Prostate gland (tissue), 2 donors: ENCODE results near the gene GUCY1A2. TPM values are rescaled to one million over a fixed set of nuclear protein-coding genes. Genes with fewer than 3 reads are reported as not detected.

Experiments used
- DNase-seq: peaks from one replicate; pipeline ENCODE4 v3.0.0-alpha.2; 2019; ENCODE audit warnings: low spot score
- H3K27ac ChIP-seq, 2 donors: fragments of 200-600 bp; sonication (generic); 2 replicates each; pipeline ENCODE4 v1.5.1; 2017 to 2019
- H3K27me3 ChIP-seq: fragments of 200-600 bp; sonication (generic); replicated peaks from 2 replicates; pipeline ENCODE4 v1.5.1; 2019; ENCODE audit not compliant: insufficient read depth
- H3K36me3 ChIP-seq, 2 donors: fragments of 200-600 bp; sonication (generic); 1 replicate in 1 of 2; 2 replicates in 1 of 2; pipeline versions ENCODE4 v1.5.1 to v1.8.1; 2017 to 2019
- H3K4me1 ChIP-seq: fragments of 200-600 bp; sonication (generic); replicated peaks from 2 replicates; pipeline ENCODE4 v1.5.1; 2019
- H3K4me3 ChIP-seq, 2 donors: fragments of 200-600 bp; sonication (generic); 2 replicates each; pipeline ENCODE4 v1.5.1; 2017 to 2019
- H3K9me3 ChIP-seq: fragments of 200-600 bp; sonication (generic); 2 replicates; pipeline ENCODE4 v1.5.1; 2017
- CTCF ChIP-seq, 4 experiments: fragments of 200-600 bp in 2 of 4; fragments of 450-650 bp in 2 of 4; sonication (generic) in 2 of 4; IDR thresholded peaks; 1 replicate in 3 of 4; 2 replicates in 1 of 4; pipeline ENCODE4 v1.5.1; 2016 to 2019; ENCODE audit warnings: antibody characterized with exemption in 4 of 4, mild to moderate bottlenecking in 2 of 4, moderate library complexity in 2 of 4
- POLR2A ChIP-seq: fragments of 450-650 bp; IDR thresholded peaks from one replicate; pipeline ENCODE4 v1.6.1; 2016; ENCODE audit warnings: antibody characterized with exemption, mild to moderate bottlenecking
- POLR2AphosphoS5 ChIP-seq: sonication (generic); formaldehyde crosslinking; IDR thresholded peaks from one replicate; pipeline ENCODE4 v1.6.1; 2017; ENCODE audit warnings: antibody characterized with exemption
- WGBS: methylation state at CpG from one replicate; pipeline ENCODE4 v1.1.5; 2018; 5-methylcytosine and 5-hydroxymethylcytosine counted together
- intact Hi-C: fragments of 100-400 bp; cut with DNase I; formaldehyde crosslinking; loops from one replicate; pipeline ENCODE4 v1.14.2; 2022
- total RNA-seq, 2 donors: library from RNA; depleted of rRNA; stranded (reverse); fragments of >200 nt; gene quantifications; one replicate each; pipeline ENCODE4 v1.1.0, GENCODE V29; 2016

The GUCY1A2 gene
- total RNA-seq, 2 donors from 2014 or later = 1.2 to 15.3 TPM

GRCh38 chr11:106748059-106748458, 270.2 kb downstream of the GUCY1A2 start:
- Histone ChIP-seq H3K9me3 (no peaks in the 10 kb centered on the region), H3K27ac (no peak overlapping the region), H3K36me3 (no peaks in the 10 kb centered on the region), H3K27me3 (no peaks in the 10 kb centered on the region), H3K4me3 (no peak overlapping the region), H3K4me1 (no peaks in the 10 kb centered on the region)
- no peak for DNase-seq
- TF ChIP-seq POLR2A (no peak), CTCF (IDR thresholded peaks at IDR 0.05) (no peak), POLR2AphosphoS5 (no peak)
- WGBS = 73% methylated on average over 1 of the region's 1 CpG
- intact Hi-C loops = no loop called here

GRCh38 chr11:106745941-106746340, 272.3 kb downstream of the GUCY1A2 start:
- H3K27me3 ChIP-seq = no peaks in the 10 kb centered on the region
- H3K9me3 ChIP-seq = no peaks in the 10 kb centered on the region
- no peaks in the 10 kb centered on the region for H3K4me1 ChIP-seq
- WGBS = 77% methylated on average over 1 of the region's 1 CpG
- no peak for DNase-seq
- intact Hi-C loops = no loop called here
- H3K36me3 ChIP-seq = no peaks in the 10 kb centered on the region
- no peak overlapping the region for H3K27ac ChIP-seq
- no peak for TF ChIP-seq CTCF (IDR thresholded peaks at IDR 0.05)
- TF ChIP-seq POLR2AphosphoS5 = no peak
- TF ChIP-seq POLR2A = no peak
- no peak overlapping the region for H3K4me3 ChIP-seq

- no peak for DNase-seq
- 79% methylated on average over 4 of the region's 4 CpGs for WGBS
These were observed 284.6 kb downstream of the GUCY1A2 start for GRCh38 chr11:106733635-106734034.

GRCh38 chr11:106728859-106729258, 289.4 kb downstream of the GUCY1A2 start:
- TF ChIP-seq POLR2A (no peak), POLR2AphosphoS5 (no peak), CTCF (IDR thresholded peaks at IDR 0.05) (no peak)
- no peak for DNase-seq

More at GRCh38 chr11:106733635-106734034, 284.6 kb downstream of the GUCY1A2 start:
- Histone ChIP-seq H3K9me3 (no peaks in the 10 kb centered on the region), H3K27ac (no peak overlapping the region), H3K4me3 (no peak overlapping the region), H3K27me3 (peaks cover 2% of the 10 kb centered on the region), H3K36me3 (no peaks in the 10 kb centered on the region), H3K4me1 (no peaks in the 10 kb centered on the region)
- intact Hi-C loops = no loop called here
- TF ChIP-seq CTCF (IDR thresholded peaks at IDR 0.05) (no peak), POLR2AphosphoS5 (no peak), POLR2A (no peak)

GRCh38 chr11:106728379-106728778, 289.9 kb downstream of the GUCY1A2 start:
- DNase-seq = no peak
- 85% methylated on average over 1 of the region's 1 CpG for WGBS
- H3K27me3 ChIP-seq = peaks cover 2% of the 10 kb centered on the region
- no peak overlapping the region for H3K27ac ChIP-seq
- H3K9me3 ChIP-seq = no peaks in the 10 kb centered on the region
- no peaks in the 10 kb centered on the region for H3K4me1 ChIP-seq
- no peak for TF ChIP-seq CTCF (IDR thresholded peaks at IDR 0.05)
- TF ChIP-seq POLR2A = no peak
- no peak for TF ChIP-seq POLR2AphosphoS5
- intact Hi-C loops = no loop called here
- H3K36me3 ChIP-seq = no peaks in the 10 kb centered on the region
- no peak overlapping the region for H3K4me3 ChIP-seq

More at GRCh38 chr11:106728859-106729258, 289.4 kb downstream of the GUCY1A2 start:
- H3K36me3 ChIP-seq = no peaks in the 10 kb centered on the region
- no peaks in the 10 kb centered on the region for H3K9me3 ChIP-seq
- H3K27me3 ChIP-seq = peaks cover 2% of the 10 kb centered on the region
- no peak overlapping the region for H3K4me3 ChIP-seq
- intact Hi-C loops = no loop called here
- H3K4me1 ChIP-seq = no peaks in the 10 kb centered on the region
- no peak overlapping the region for H3K27ac ChIP-seq
